Tibial nerve (tissue), 3 donors: Measurements from ENCODE around the gene DAD1.

Experiments used
- POLR2A ChIP-seq, 2 donors: fragments of 450-650 bp; IDR thresholded peaks; one replicate each; pipeline ENCODE4 v1.6.1; 2017; ENCODE audit warnings: antibody characterized with exemption in 2 of 2, mild to moderate bottlenecking in 2 of 2, moderate library complexity in 2 of 2
- TF ChIP-seq, protein P1 (sequence below), 5 experiments: fragments of 200-600 bp in 3 of 5; fragments of 450-650 bp in 2 of 5; sonication (generic) in 3 of 5; IDR thresholded peaks; one replicate each; pipeline ENCODE4 v1.5.1; 2016 to 2019; ENCODE audit warnings: antibody characterized with exemption in 5 of 5, mild to moderate bottlenecking in 3 of 5, moderate library complexity in 2 of 5

DNA sequence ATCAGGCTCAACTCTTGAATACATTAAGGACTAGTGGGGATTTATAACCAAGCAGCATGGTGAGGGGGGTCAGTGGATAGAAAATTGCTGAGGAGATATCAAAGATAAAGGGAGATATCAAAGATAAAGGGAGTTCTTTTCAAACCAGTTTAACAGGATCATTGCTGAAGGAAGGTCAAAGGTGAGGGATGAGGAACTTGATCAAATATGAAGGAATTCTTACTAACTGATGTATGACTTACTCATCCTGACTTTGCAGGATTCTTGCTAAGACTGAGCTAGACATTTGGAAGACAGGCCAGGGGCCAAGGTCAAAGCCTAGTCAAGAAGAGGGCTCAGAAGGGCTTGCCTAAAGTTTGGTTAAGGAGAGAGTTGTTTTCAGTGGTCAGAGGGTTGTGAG, 13.8 kb upstream of the DAD1 start:
- TF ChIP-seq POLR2A (IDR thresholded peaks at IDR 0.05), result no peak
- TF ChIP-seq, protein P1, sequence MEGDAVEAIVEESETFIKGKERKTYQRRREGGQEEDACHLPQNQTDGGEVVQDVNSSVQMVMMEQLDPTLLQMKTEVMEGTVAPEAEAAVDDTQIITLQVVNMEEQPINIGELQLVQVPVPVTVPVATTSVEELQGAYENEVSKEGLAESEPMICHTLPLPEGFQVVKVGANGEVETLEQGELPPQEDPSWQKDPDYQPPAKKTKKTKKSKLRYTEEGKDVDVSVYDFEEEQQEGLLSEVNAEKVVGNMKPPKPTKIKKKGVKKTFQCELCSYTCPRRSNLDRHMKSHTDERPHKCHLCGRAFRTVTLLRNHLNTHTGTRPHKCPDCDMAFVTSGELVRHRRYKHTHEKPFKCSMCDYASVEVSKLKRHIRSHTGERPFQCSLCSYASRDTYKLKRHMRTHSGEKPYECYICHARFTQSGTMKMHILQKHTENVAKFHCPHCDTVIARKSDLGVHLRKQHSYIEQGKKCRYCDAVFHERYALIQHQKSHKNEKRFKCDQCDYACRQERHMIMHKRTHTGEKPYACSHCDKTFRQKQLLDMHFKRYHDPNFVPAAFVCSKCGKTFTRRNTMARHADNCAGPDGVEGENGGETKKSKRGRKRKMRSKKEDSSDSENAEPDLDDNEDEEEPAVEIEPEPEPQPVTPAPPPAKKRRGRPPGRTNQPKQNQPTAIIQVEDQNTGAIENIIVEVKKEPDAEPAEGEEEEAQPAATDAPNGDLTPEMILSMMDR (IDR thresholded peaks at IDR 0.05), result no peak
